Hepatocyte (in vitro differentiated cells): Measurements from ENCODE around the gene ZC3HAV1. TPM values are rescaled to one million over a fixed set of nuclear protein-coding genes. Genes with fewer than 3 reads are reported as not detected.

ENCODE experiments used
- DNase-seq: peaks from one replicate; pipeline ENCODE4 v3.0.0-alpha.2; 2016; ENCODE audit warnings: low spot score
- H2AFZ ChIP-seq: fragments of 200-600 bp; sonication (generic); 2 replicates; pipeline ENCODE4 v1.6.0; 2016; ENCODE audit warnings: antibody characterized with exemption, mild to moderate bottlenecking
- H3K27ac ChIP-seq: fragments of 200-600 bp; sonication (generic); 2 replicates; pipeline ENCODE4 v1.5.1; 2016; ENCODE audit warnings: mild to moderate bottlenecking
- H3K27me3 ChIP-seq: fragments of 200-600 bp; sonication (generic); 2 replicates; pipeline ENCODE4 v1.6.1; 2016
- H3K36me3 ChIP-seq: fragments of 200-600 bp; sonication (generic); replicated peaks from 2 replicates; pipeline ENCODE4 v1.5.1; 2016; ENCODE audit warnings: low read depth; ENCODE audit not compliant: insufficient read depth
- H3K4me1 ChIP-seq: fragments of 200-600 bp; sonication (generic); 2 replicates; pipeline ENCODE4 v1.5.1; 2016; ENCODE audit warnings: mild to moderate bottlenecking, moderate library complexity; ENCODE audit not compliant: insufficient read depth
- H3K4me2 ChIP-seq: fragments of 200-600 bp; sonication (generic); 2 replicates; pipeline ENCODE4 v1.6.0; 2016
- H3K4me3 ChIP-seq: fragments of 200-600 bp; sonication (generic); 2 replicates; pipeline ENCODE4 v1.5.1; 2016; ENCODE audit warnings: mild to moderate bottlenecking
- H3K79me2 ChIP-seq: fragments of 200-600 bp; sonication (generic); 2 replicates; pipeline ENCODE4 v1.6.0; 2017; ENCODE audit warnings: mild to moderate bottlenecking
- H3K9me2 ChIP-seq: fragments of 200-600 bp; sonication (generic); replicated peaks from 2 replicates; pipeline ENCODE4 v1.6.0; 2017; ENCODE audit warnings: mild to moderate bottlenecking; ENCODE audit not compliant: insufficient read depth
- H3K9me3 ChIP-seq: fragments of 200-600 bp; sonication (generic); 2 replicates; pipeline ENCODE4 v1.5.1; 2016; ENCODE audit warnings: low read depth, mild to moderate bottlenecking
- H4K20me1 ChIP-seq: fragments of 200-600 bp; sonication (generic); 2 replicates; pipeline ENCODE4 v1.6.0; 2016; ENCODE audit warnings: mild to moderate bottlenecking; ENCODE audit not compliant: insufficient read depth, poor library complexity, severe bottlenecking
- EZH2 ChIP-seq: fragments of 200-600 bp; sonication (generic); IDR thresholded peaks from 2 replicates; pipeline ENCODE4 v1.6.1; 2016; ENCODE audit warnings: antibody characterized with exemption, mild to moderate bottlenecking, borderline replicate concordance
- EZH2phosphoT487 ChIP-seq: fragments of 200-600 bp; sonication (generic); IDR thresholded peaks from one replicate; pipeline ENCODE4 v1.6.1; 2018; ENCODE audit warnings: antibody characterized with exemption, mild to moderate bottlenecking, low read depth, moderate library complexity; ENCODE audit not compliant: unreplicated experiment, severe bottlenecking
- WGBS: methylation state at CpG from one replicate; pipeline ENCODE4 v1.1.6; 2016; ENCODE audit warnings: low lambda C conversion rate; ENCODE audit errors: missing lambda C conversion rate; 5-methylcytosine and 5-hydroxymethylcytosine counted together
- polyA plus RNA-seq: library from polyadenylated mRNA; unstranded; fragments of >200 nt; fragmentation: Nextera tagmentation; extraction: Ambion mirVana; gene quantifications from 2 replicates; pipeline ENCODE4 v1.2.1, GENCODE V29; 2016
- total RNA-seq: library from RNA; depleted of rRNA; stranded (reverse); fragments of >200 nt; gene quantifications from 2 replicates; pipeline ENCODE4 v1.2.3, GENCODE V29; 2014
- TF ChIP-seq, protein P1 (sequence below): fragments of 200-600 bp; sonication (generic); IDR thresholded peaks from 2 replicates; pipeline ENCODE4 v1.5.1; 2016; ENCODE audit warnings: antibody characterized with exemption, mild to moderate bottlenecking; ENCODE audit not compliant: poor library complexity

Gene ZC3HAV1
- total and polyA plus RNA-seq, 2 experiments from 2014 or later, result 20.4 to 27.9 TPM

DNA sequence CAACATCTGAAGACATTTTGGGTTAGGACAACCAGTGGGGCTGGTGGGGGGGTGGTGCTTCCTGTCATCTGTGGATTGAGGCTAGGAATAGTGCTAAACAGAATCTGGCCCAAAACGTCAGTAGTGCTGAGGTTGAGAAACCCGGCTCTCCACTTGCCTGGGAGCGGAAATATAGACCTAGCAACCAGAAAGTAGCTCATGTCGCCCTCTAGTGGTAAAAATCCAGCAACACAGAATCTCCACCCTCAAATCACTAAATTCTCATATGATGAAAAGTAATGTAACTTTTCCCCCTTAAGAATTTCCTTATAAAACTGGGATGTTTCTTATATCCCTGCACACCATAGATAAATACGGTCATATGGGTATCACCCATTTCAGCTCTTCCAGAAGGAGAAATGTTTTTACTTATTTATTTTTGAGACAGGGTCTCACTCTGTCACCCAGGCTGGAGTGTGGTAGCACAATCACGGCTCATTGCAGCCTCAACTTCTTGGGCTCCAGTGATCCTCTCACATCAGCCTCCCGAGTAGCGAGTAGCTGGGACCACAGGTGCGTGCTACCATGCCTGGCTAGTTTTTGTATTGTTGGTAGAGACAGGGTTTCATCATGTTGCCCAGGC is 34.4 kb downstream of the ZC3HAV1 start:
- Histone ChIP-seq H3K4me3 (no peak overlapping the region), H3K9me3 (no peaks in the 10 kb centered on the region), H3K36me3 (no peaks in the 10 kb centered on the region), H3K27me3 (no peaks in the 10 kb centered on the region), H2AFZ (no peak overlapping the region), H3K9me2 (no peaks in the 10 kb centered on the region), H3K27ac (no peak overlapping the region), H4K20me1 (no peaks in the 10 kb centered on the region), H3K79me2 (peaks cover 3% of the 10 kb centered on the region), H3K4me2 (no peak overlapping the region), H3K4me1 (no peaks in the 10 kb centered on the region)
- peak; percentile 86 for DNase-seq
- 41% methylated on average over 9 of the region's 9 CpGs for WGBS
- TF ChIP-seq, protein P1, sequence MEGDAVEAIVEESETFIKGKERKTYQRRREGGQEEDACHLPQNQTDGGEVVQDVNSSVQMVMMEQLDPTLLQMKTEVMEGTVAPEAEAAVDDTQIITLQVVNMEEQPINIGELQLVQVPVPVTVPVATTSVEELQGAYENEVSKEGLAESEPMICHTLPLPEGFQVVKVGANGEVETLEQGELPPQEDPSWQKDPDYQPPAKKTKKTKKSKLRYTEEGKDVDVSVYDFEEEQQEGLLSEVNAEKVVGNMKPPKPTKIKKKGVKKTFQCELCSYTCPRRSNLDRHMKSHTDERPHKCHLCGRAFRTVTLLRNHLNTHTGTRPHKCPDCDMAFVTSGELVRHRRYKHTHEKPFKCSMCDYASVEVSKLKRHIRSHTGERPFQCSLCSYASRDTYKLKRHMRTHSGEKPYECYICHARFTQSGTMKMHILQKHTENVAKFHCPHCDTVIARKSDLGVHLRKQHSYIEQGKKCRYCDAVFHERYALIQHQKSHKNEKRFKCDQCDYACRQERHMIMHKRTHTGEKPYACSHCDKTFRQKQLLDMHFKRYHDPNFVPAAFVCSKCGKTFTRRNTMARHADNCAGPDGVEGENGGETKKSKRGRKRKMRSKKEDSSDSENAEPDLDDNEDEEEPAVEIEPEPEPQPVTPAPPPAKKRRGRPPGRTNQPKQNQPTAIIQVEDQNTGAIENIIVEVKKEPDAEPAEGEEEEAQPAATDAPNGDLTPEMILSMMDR, result peak; percentile 86
- TF ChIP-seq EZH2phosphoT487 (no peak), EZH2 (no peak)

DNA sequence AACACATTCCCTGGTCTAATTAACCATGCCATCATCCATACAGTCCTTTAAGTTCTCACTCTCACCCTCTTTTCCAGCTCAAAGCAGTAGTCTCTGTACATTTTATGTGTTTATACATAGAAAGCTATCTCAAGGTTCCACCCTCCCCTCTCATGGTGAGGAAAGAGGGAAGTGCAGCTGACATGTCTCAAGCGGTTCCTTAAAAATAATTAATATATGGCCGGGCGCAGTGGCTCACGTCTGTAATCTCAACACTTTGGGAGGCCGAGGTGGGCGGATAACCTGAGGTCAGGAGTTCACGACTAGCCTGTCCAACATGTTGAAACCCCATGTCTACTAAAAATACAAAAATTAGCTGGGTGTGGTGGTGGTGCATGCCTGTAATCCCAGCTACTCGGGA is 36.7 kb downstream of the ZC3HAV1 start:
- Histone ChIP-seq H3K4me2 (no peak overlapping the region), H3K27me3 (no peaks in the 10 kb centered on the region), H3K4me3 (no peak overlapping the region), H3K9me3 (no peaks in the 10 kb centered on the region), H2AFZ (no peak overlapping the region), H3K27ac (no peak overlapping the region), H3K79me2 (peaks cover 3% of the 10 kb centered on the region), H3K9me2 (no peaks in the 10 kb centered on the region), H3K36me3 (no peaks in the 10 kb centered on the region), H3K4me1 (no peaks in the 10 kb centered on the region), H4K20me1 (no peaks in the 10 kb centered on the region)
- no peak for DNase-seq
- no peak for TF ChIP-seq EZH2
- TF ChIP-seq, protein P1, result no peak
- WGBS, result 94% methylated on average over 8 of the region's 8 CpGs

DNA sequence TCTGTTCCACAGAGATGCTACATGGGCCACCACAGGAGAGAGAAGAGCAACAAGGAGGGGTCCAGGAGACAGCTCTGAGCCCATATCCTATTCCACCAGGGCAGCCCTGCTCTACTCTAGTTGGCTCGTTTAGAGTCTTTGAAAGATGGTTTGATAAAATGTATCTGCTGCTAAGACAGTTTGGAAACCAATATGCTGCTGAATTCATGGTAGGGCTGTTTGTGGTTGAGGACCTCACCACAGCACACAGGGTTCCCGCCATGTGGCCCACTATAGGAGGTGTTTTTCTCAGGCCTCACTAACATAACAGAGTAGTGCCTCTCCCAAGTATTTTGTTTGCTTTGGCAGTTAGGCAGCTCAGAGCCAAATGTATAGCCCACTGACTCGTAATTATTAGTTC is 37.8 kb downstream of the ZC3HAV1 start:
- no peak for DNase-seq
- H3K27me3 ChIP-seq, result no peaks in the 10 kb centered on the region
- H3K4me2 ChIP-seq, result no peak overlapping the region
- TF ChIP-seq, protein P1, result no peak
- TF ChIP-seq EZH2 (no peak), EZH2phosphoT487 (no peak)
- no peak overlapping the region for H3K4me3 ChIP-seq
- no peaks in the 10 kb centered on the region for H3K9me2 ChIP-seq
- 94% methylated on average over 3 of the region's 3 CpGs for WGBS
- peaks cover 3% of the 10 kb centered on the region for H3K79me2 ChIP-seq
- no peaks in the 10 kb centered on the region for H4K20me1 ChIP-seq
- no peaks in the 10 kb centered on the region for H3K36me3 ChIP-seq
- H3K27ac ChIP-seq, result no peak overlapping the region
- no peak overlapping the region for H2AFZ ChIP-seq
- H3K4me1 ChIP-seq, result no peaks in the 10 kb centered on the region
- H3K9me3 ChIP-seq, result no peaks in the 10 kb centered on the region
